Psoas muscle (tissue), 8 donors: ENCODE data around the gene MANSC4. TPM values are rescaled to one million over a fixed set of nuclear protein-coding genes. Genes with fewer than 3 reads are reported as not detected.

Experiments used
- ATAC-seq, 4 donors: fragments of 200-7000 bp; cut with Tn5 transposase; one replicate each; pipeline ENCODE4 v1.9.1; 2020; ENCODE audit warnings: moderate library complexity in 3 of 4, mild to moderate bottlenecking in 2 of 4
- DNase-seq, 2 donors: peaks; one replicate each; pipeline ENCODE4 v3.0.0-alpha.2; 2020
- H3K27ac ChIP-seq: fragments of 200-600 bp; one replicate; pipeline ENCODE4 v1.8.0; 2022
- H3K27me3 ChIP-seq, 3 donors: fragments of 200-600 bp in 1 of 3; one replicate each; pipeline versions ENCODE4 v1.6.1 to v1.8.0; 2013 to 2022; ENCODE audit warnings: low read length in 2 of 3, mild to moderate bottlenecking in 2 of 3, moderate library complexity in 1 of 3; ENCODE audit not compliant: insufficient read depth in 3 of 3
- H3K36me3 ChIP-seq, 2 donors: fragments of 200-600 bp in 1 of 2; one replicate each; pipeline versions ENCODE4 v1.6.1 to v1.8.0; 2013 to 2022; ENCODE audit warnings: low read depth in 1 of 2, mild to moderate bottlenecking in 1 of 2, moderate library complexity in 1 of 2; ENCODE audit not compliant: insufficient read depth in 1 of 2
- H3K4me1 ChIP-seq: fragments of 200-600 bp; one replicate; pipeline ENCODE4 v1.8.0; 2022
- H3K4me3 ChIP-seq: fragments of 200-600 bp; one replicate; pipeline ENCODE4 v1.8.0; 2022; ENCODE audit warnings: mild to moderate bottlenecking
- H3K9me3 ChIP-seq: fragments of 200-600 bp; one replicate; pipeline ENCODE4 v1.8.0; 2022
- WGBS, 3 donors: extraction: QIAGEN DNeasy Blood & Tissue Kit; methylation state at CpG; one replicate each; pipeline versions ENCODE4 v1.1.6 to v1.1.7; 2013; 5-methylcytosine and 5-hydroxymethylcytosine counted together
- intact Hi-C, 2 donors: fragments of 100-400 bp; cut with DNase I; formaldehyde crosslinking; loops; one replicate each; pipeline versions ENCODE4 v1.11.0 to v1.14.2; 2022
- polyA plus RNA-seq, 3 donors: library from polyadenylated mRNA; stranded (reverse); fragments of 200-250 nt; gene quantifications; one replicate each; pipeline ENCODE4 v1.2.3, GENCODE V29; 2013
- total RNA-seq, 4 donors: library from RNA; stranded (reverse); fragmentation: NEBNext Ultra II Directional in 2 of 4; extraction: Animal tissue kit (Norgen Biotek cat#: 25700) in 2 of 4; gene quantifications; one replicate each; pipeline versions ENCODE4 v1.2.1 to v1.2.4, GENCODE V29; 2021 to 2023
- TF ChIP-seq, protein P1 (sequence below): fragments of 200-600 bp; IDR thresholded peaks from one replicate; pipeline ENCODE4 v1.8.0; 2022; ENCODE audit warnings: antibody characterized with exemption
- donor health status: healthy with polysubstance abuse.
- donor health status: DM: no; HTN: no; CAD: no; lungs with moderate emphysema.
- donor health status: Bipolar disorder and iron deficiency.
- donor health status: healthy.
- donor health status: DM: yes; HTN: yes; CAD: no.
- donor health status: DM: no; HTN: no; CAD: no.
- donor health status: DM: no; HTN: no; CAD: no.
- donor health status: DM: yes; HTN: yes; CAD: no.

MANSC4 gene
- total and polyA plus RNA-seq, 7 donors = 0.08 TPM; not detected in 6

DNA sequence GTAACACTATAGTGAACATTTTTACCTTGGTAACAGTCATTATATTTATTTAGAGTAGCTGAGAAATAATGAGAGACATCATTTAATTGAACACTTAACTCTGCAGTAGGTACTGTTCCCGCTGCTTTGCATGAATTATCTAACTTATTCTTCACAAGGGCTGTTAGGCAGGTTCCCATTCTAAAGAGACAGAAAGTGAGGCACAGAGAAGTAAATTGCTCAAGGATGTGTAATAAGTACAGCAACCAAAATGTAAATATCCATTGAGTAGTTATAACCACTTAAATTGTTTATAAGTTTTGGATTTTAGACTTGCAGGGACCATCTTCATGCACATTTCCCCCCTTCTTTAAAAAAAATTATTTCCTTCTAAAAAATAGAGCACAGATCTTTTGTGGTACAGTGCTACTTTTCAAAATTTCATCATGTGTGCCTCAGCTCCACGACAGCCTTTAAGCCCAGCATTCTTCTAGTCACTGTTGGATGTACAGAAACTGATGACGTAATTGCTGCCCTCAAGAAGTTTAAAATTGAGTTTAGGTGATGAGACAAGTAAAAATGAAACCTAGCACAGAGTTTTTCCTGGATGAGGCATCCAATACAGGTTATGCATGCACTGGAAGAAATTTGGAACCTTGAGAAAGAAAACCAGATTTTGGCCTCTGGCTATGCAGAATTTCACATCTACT lies 6.0 kb upstream of the MANSC4 start:
- TF ChIP-seq, protein P1, sequence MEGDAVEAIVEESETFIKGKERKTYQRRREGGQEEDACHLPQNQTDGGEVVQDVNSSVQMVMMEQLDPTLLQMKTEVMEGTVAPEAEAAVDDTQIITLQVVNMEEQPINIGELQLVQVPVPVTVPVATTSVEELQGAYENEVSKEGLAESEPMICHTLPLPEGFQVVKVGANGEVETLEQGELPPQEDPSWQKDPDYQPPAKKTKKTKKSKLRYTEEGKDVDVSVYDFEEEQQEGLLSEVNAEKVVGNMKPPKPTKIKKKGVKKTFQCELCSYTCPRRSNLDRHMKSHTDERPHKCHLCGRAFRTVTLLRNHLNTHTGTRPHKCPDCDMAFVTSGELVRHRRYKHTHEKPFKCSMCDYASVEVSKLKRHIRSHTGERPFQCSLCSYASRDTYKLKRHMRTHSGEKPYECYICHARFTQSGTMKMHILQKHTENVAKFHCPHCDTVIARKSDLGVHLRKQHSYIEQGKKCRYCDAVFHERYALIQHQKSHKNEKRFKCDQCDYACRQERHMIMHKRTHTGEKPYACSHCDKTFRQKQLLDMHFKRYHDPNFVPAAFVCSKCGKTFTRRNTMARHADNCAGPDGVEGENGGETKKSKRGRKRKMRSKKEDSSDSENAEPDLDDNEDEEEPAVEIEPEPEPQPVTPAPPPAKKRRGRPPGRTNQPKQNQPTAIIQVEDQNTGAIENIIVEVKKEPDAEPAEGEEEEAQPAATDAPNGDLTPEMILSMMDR = no peak
- no peaks in the 10 kb centered on the region for H3K36me3 ChIP-seq
- 81 to 89% (median 84%) methylated on average over 3 of the region's 3 CpGs for WGBS, 3 donors
- H3K9me3 ChIP-seq = no peaks in the 10 kb centered on the region
- no peak for ATAC-seq
- intact Hi-C loops = no loop called here
- no peaks in the 10 kb centered on the region for H3K27me3 ChIP-seq
- H3K27ac ChIP-seq = no peak overlapping the region
- H3K4me1 ChIP-seq = peaks cover 5% of the 10 kb centered on the region
- no peak overlapping the region for H3K4me3 ChIP-seq
- no peak for DNase-seq

DNA sequence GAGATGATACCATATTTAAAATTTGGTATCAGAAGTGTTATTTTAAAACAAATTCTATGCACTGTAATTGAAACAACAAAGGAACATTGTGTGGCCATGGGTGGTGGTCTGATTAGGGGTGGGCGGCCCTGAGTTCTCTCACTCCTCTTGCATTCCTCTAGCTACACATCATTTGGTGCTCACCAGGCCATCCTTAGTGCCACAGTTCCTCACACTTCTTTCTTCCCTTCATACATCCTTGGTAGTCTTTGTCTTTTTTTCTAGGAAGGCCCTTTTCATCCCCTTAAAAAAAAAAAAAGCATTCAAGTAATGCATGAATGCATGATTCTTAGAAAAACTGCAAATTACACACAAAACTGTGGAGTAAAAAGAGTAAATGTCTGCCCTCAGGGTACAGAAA lies 2.4 kb upstream of the MANSC4 start:
- peaks cover 9% of the 10 kb centered on the region for H3K4me1 ChIP-seq
- TF ChIP-seq, protein P1 = no peak
- 92 to 100% (median 95%) methylated on average over 1 of the region's 1 CpG for WGBS, 3 donors
- no peak overlapping the region for H3K27ac ChIP-seq
- no peaks in the 10 kb centered on the region for H3K36me3 ChIP-seq
- H3K27me3 ChIP-seq = no peaks in the 10 kb centered on the region
- DNase-seq (no peak), ATAC-seq (no peak)
- intact Hi-C loops = no loop called here
- no peaks in the 10 kb centered on the region for H3K9me3 ChIP-seq
- peak overlapping the region; percentile 29 for H3K4me3 ChIP-seq

DNA sequence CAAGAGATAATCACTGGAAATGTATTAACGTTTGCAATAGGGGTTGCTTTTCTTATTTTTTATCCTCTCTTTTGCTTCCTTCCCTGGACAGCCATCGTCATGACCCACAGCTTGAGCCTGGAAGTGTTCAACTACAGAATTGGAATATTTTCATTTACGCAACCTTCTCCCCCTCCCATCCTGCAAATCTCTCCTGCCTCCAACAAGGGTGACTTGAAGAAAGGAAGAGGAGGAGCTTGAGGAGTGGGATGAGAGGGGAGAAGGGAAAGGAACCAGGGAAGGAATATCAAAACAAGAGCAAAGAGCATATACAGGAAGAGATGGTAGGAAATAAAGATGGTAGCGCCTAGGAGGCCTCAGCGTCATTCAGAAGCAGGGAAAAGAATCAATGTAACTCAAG lies 1.6 kb upstream of the MANSC4 start:
- no peaks in the 10 kb centered on the region for H3K36me3 ChIP-seq
- 65 to 73% (median 67%) methylated on average over 5 of the region's 5 CpGs for WGBS, 3 donors
- no peaks in the 10 kb centered on the region for H3K9me3 ChIP-seq
- ATAC-seq = no peak
- intact Hi-C loops = no loop called here
- no peak for DNase-seq
- no peaks in the 10 kb centered on the region for H3K27me3 ChIP-seq
- TF ChIP-seq, protein P1 = no peak
- peaks cover 9% of the 10 kb centered on the region for H3K4me1 ChIP-seq
- H3K4me3 ChIP-seq = peak overlapping the region; percentile 82
- no peak overlapping the region for H3K27ac ChIP-seq

DNA sequence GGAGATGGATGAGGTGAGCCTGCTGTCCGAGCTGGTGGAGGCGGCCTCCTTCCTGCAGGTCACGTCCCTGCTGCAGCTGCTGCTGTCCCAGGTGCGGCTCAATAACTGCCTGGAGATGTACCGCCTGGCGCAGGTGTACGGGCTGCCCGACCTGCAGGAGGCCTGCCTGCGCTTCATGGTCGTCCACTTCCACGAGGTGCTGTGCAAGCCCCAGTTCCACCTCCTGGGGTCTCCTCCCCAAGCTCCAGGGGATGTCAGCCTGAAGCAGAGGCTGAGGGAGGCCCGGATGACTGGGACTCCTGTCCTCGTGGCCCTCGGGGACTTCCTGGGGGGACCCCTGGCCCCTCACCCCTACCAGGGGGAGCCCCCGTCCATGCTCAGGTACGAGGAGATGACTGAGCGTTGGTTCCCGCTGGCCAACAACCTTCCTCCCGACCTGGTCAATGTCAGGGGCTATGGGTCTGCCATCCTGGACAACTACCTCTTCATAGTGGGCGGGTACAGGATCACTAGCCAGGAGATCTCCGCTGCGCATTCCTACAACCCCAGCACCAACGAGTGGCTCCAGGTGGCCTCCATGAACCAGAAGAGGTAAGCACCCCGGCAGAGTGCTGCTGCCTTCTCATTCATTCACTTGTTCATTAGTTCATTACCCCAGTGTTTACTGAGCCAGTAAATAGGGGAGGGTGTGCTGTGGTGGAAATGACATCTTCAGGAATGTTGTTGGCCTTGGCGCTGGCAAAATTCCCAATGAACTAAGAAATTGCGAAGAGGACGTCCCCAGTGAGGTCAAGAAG lies 774 bp upstream of the MANSC4 start:
- H3K27ac ChIP-seq = peak overlapping the region; percentile 78
- peak in 1 of 2 donors; percentile 24 for DNase-seq
- no peaks in the 10 kb centered on the region for H3K9me3 ChIP-seq
- H3K36me3 ChIP-seq = no peaks in the 10 kb centered on the region
- WGBS, 3 donors = 6 to 10% (median 10%) methylated on average over 25 to 27 of the region's 27 CpGs
- H3K4me1 ChIP-seq = peaks cover 9% of the 10 kb centered on the region
- intact Hi-C loops = no loop called here
- TF ChIP-seq, protein P1 = no peak
- no peaks in the 10 kb centered on the region for H3K27me3 ChIP-seq
- ATAC-seq = peak; percentile 4 to 18 (median 18)
- peak overlapping the region; percentile 82 for H3K4me3 ChIP-seq
